GM06990 (cell line): Measurements from ENCODE around the gene BTRC.

Source experiments
- DNase-seq: peaks from one replicate; pipeline ENCODE4 v3.0.0-alpha.2; 2011; ENCODE audit not compliant: insufficient read length; ENCODE audit errors: extremely low read depth
- H3K27me3 ChIP-seq: replicated peaks from 2 replicates; pipeline ENCODE4 v1.6.0; 2011; ENCODE audit warnings: low read length; ENCODE audit not compliant: control insufficient read depth, insufficient read depth
- H3K36me3 ChIP-seq: 2 replicates; pipeline ENCODE4 v1.5.1; 2011; ENCODE audit warnings: low read length; ENCODE audit not compliant: control insufficient read depth, insufficient read depth
- H3K4me3 ChIP-seq: replicated peaks from 2 replicates; pipeline ENCODE4 v1.5.1; 2011; ENCODE audit warnings: low read depth, mild to moderate bottlenecking, control low read depth, low read length
- TF ChIP-seq, protein P1 (sequence below): IDR thresholded peaks from 2 replicates; pipeline ENCODE4 v1.5.1; 2011; ENCODE audit warnings: low read length, control low read depth, mild to moderate bottlenecking, inconsistent platforms; ENCODE audit not compliant: insufficient read depth, poor library complexity, severe bottlenecking

The BTRC gene

DNA sequence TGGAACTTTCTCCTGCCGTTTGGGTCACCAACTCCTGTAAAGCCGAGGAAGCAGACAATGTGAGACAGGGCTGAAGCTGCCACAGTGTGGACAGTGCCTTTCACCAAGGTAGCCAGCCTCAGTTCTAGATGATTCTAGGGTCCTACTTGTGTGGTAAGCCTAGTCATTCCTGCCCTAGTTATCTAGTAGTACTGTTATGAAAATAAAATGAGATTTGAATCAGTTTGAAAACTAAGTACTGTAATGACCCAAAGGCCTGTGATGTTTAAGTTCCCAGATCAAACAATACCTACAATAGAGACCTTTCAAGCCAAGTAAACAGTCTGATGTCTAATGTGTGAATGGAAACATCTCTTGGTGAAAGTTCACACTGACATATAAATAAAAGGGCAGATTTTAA lies 197.0 kb downstream of the BTRC start:
- Histone ChIP-seq H3K4me3 (no peak overlapping the region), H3K27me3 (no peaks in the 10 kb centered on the region), H3K36me3 (no peaks in the 10 kb centered on the region; the same call in 1 of the 2 replicates)
- no peak for DNase-seq
- TF ChIP-seq, protein P1, sequence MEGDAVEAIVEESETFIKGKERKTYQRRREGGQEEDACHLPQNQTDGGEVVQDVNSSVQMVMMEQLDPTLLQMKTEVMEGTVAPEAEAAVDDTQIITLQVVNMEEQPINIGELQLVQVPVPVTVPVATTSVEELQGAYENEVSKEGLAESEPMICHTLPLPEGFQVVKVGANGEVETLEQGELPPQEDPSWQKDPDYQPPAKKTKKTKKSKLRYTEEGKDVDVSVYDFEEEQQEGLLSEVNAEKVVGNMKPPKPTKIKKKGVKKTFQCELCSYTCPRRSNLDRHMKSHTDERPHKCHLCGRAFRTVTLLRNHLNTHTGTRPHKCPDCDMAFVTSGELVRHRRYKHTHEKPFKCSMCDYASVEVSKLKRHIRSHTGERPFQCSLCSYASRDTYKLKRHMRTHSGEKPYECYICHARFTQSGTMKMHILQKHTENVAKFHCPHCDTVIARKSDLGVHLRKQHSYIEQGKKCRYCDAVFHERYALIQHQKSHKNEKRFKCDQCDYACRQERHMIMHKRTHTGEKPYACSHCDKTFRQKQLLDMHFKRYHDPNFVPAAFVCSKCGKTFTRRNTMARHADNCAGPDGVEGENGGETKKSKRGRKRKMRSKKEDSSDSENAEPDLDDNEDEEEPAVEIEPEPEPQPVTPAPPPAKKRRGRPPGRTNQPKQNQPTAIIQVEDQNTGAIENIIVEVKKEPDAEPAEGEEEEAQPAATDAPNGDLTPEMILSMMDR, result no peak

DNA sequence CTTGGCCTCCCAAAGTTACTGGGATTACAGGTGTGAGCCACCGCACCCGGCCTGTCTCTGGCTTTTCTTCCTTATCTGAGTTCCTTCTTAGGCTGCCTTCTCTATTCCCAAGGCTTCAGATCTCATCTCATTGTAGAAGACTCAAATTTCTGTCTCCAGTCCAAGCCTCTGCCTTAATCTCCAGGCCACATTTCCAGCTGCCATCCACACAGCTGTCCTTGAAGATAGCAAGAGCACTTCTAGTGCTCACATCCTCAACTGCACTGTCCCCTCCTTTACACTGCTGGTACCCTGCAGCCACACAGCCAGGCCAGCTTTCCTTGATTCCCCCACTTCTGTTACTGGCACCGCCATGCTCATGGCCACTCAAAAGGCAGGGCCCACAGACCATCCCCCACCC lies 198.5 kb downstream of the BTRC start:
- no peak for DNase-seq
- Histone ChIP-seq H3K27me3 (no peaks in the 10 kb centered on the region), H3K36me3 (no peaks in the 10 kb centered on the region; the same call in 1 of the 2 replicates), H3K4me3 (no peak overlapping the region)
- TF ChIP-seq, protein P1, result no peak

DNA sequence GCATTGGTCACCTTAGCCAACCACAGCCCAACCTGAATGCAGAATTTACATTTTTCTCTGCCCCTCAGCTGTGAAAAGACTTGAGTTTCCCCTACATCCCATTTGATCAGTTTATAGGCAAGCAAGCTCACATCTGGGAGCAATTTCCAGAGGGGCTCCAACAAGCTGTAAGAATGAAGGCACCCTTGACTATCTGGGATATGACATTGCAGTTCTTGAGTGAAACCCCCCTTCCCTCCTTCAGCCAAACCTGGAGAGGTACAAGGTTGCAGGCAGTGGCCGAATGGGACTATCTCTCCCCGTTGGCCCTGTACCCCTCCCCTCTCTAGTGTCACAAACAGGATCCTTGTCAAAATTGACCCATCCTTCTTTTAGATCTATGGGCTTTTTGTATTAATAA lies 203.6 kb downstream of the BTRC start:
- no peak overlapping the region for H3K4me3 ChIP-seq
- DNase-seq, result no peak
- TF ChIP-seq, protein P1, result no peak
- H3K27me3 ChIP-seq, result no peaks in the 10 kb centered on the region
- H3K36me3 ChIP-seq, result no peaks in the 10 kb centered on the region

DNA sequence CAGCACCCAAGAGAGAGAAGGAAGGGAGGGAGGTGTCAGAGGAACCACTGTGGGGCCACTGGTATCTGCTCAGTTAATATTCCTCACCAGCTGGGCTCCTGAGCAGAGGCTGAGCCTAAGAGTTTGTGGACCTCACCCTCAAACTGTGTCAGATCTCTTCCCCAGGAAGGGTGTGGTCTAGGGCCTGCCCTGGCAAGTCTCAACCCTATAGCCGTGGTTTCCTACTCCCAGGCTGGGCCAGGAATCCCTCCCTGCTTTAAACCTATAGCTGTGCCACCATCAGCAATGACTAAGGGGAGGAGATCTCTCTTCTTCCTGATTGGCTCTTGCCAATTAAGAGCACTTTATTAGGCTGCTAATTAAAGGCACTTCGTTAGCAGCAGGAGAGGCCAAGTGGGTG lies 204.2 kb downstream of the BTRC start:
- DNase-seq, result no peak
- Histone ChIP-seq H3K36me3 (no peaks in the 10 kb centered on the region), H3K4me3 (no peak overlapping the region), H3K27me3 (no peaks in the 10 kb centered on the region)
- TF ChIP-seq, protein P1, result no peak

DNA sequence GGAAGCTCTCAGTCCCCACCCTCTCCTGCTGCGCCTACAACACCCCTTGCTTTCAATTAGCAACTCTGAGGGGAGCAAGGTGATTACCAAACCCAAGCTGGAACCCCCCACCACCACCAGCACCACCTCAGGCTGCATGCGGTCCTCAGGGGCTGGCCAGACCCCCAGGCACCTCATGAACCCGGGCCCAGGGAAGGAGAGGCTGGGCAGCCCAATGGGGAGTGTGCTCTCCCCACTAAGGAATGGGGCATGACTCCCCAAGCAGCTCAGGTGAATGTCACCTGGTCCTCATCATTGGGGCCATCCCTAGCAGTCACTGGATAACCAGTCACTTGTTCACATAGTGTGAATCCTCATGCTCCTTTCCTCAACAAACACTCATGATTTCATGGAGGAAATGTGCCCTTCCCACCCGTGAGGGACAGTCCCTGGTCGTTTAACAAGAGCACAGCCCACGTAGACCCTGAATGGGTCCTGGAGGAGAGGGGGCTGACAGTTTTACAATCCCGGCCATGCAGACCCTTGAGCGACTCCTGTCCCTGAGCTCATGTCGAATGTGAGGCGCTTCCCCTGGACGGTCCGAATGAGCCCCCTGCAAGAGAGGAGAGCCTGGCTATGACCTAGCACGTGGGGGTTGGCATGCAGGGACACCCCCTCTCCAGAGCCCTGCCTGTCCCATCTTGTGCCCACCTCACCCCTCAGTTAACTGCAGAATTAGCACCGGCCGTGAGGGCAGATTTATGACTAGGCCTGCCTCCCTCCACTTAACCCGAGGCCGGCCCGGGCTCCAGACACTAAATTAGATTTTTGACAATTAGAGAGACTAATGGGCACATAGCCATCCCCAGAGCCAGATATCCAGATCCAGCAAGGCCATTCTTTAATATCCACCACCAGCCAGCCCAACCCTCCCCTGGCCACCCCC lies 205.0 kb downstream of the BTRC start:
- TF ChIP-seq, protein P1, result no peak
- no peak for DNase-seq
- Histone ChIP-seq H3K36me3 (no peaks in the 10 kb centered on the region), H3K4me3 (no peak overlapping the region), H3K27me3 (no peaks in the 10 kb centered on the region)
